Cardiac muscle cell (in vitro differentiated cells and primary cell): Measurements from ENCODE around the gene ARMC8. TPM values are rescaled to one million over a fixed set of nuclear protein-coding genes. Genes with fewer than 3 reads are reported as not detected.

Experiments used
- DNase-seq, 2 donors: peaks; one replicate each; pipeline versions ENCODE4 v3.0.0 to v3.0.0-alpha.2; 2010 to 2017; ENCODE audit warnings: low read depth in 1 of 2, low spot score in 1 of 2
- H3K27ac ChIP-seq: fragments of 200-600 bp; sonication (generic); 2 replicates; pipeline ENCODE4 v1.5.1; 2016
- H3K27me3 ChIP-seq: fragments of 200-600 bp; sonication (generic); 2 replicates; pipeline ENCODE4 v1.6.0; 2016; ENCODE audit warnings: control low read depth
- H3K36me3 ChIP-seq: fragments of 200-600 bp; sonication (generic); 2 replicates; pipeline ENCODE4 v1.5.1; 2016; ENCODE audit warnings: control low read depth
- H3K4me1 ChIP-seq: fragments of 200-600 bp; sonication (generic); 2 replicates; pipeline ENCODE4 v1.8.1; 2017; ENCODE audit warnings: low read depth, mild to moderate bottlenecking, mixed run types
- H3K4me3 ChIP-seq: fragments of 200-600 bp; sonication (generic); 2 replicates; pipeline ENCODE4 v1.5.1; 2016; ENCODE audit warnings: mild to moderate bottlenecking
- H3K9me3 ChIP-seq: fragments of 200-600 bp; sonication (generic); 2 replicates; pipeline ENCODE4 v1.5.1; 2017; ENCODE audit warnings: low read depth, mild to moderate bottlenecking, control low read depth
- polyA plus RNA-seq: library from polyadenylated mRNA; unstranded; fragments of >200 nt; fragmentation: Nextera tagmentation; extraction: Ambion mirVana; gene quantifications from 2 replicates; pipeline ENCODE4 v1.2.1, GENCODE V29; 2016
- total RNA-seq: library from RNA; depleted of rRNA; stranded (reverse); fragments of >200 nt; gene quantifications from 2 replicates; pipeline ENCODE4 v1.2.3, GENCODE V29; 2016
- TF ChIP-seq, protein P1 (sequence below): IDR thresholded peaks from 2 replicates; pipeline ENCODE4 v1.5.1; 2012; ENCODE audit warnings: low read depth, mild to moderate bottlenecking, low read length

Gene ARMC8
- total and polyA plus RNA-seq, 2 experiments from 2014 or later = 33.9 to 34.5 TPM

GRCh38 chr3:138206196-138206595 is 19.1 kb downstream of the ARMC8 start:
- Histone ChIP-seq H3K4me3 (no peak overlapping the region), H3K9me3 (no peaks in the 10 kb centered on the region), H3K36me3 (no peaks in the 10 kb centered on the region), H3K4me1 (peaks cover 8% of the 10 kb centered on the region), H3K27ac (no peak overlapping the region), H3K27me3 (no peaks in the 10 kb centered on the region)
- TF ChIP-seq, protein P1, sequence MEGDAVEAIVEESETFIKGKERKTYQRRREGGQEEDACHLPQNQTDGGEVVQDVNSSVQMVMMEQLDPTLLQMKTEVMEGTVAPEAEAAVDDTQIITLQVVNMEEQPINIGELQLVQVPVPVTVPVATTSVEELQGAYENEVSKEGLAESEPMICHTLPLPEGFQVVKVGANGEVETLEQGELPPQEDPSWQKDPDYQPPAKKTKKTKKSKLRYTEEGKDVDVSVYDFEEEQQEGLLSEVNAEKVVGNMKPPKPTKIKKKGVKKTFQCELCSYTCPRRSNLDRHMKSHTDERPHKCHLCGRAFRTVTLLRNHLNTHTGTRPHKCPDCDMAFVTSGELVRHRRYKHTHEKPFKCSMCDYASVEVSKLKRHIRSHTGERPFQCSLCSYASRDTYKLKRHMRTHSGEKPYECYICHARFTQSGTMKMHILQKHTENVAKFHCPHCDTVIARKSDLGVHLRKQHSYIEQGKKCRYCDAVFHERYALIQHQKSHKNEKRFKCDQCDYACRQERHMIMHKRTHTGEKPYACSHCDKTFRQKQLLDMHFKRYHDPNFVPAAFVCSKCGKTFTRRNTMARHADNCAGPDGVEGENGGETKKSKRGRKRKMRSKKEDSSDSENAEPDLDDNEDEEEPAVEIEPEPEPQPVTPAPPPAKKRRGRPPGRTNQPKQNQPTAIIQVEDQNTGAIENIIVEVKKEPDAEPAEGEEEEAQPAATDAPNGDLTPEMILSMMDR = no peak
- DNase-seq = no peak

GRCh38 chr3:138210528-138210927 is 23.4 kb downstream of the ARMC8 start:
- Histone ChIP-seq H3K27me3 (no peaks in the 10 kb centered on the region), H3K4me1 (no peaks in the 10 kb centered on the region), H3K9me3 (no peaks in the 10 kb centered on the region), H3K36me3 (no peaks in the 10 kb centered on the region), H3K27ac (no peak overlapping the region), H3K4me3 (no peak overlapping the region)
- DNase-seq = no peak
- TF ChIP-seq, protein P1 = no peak

DNA sequence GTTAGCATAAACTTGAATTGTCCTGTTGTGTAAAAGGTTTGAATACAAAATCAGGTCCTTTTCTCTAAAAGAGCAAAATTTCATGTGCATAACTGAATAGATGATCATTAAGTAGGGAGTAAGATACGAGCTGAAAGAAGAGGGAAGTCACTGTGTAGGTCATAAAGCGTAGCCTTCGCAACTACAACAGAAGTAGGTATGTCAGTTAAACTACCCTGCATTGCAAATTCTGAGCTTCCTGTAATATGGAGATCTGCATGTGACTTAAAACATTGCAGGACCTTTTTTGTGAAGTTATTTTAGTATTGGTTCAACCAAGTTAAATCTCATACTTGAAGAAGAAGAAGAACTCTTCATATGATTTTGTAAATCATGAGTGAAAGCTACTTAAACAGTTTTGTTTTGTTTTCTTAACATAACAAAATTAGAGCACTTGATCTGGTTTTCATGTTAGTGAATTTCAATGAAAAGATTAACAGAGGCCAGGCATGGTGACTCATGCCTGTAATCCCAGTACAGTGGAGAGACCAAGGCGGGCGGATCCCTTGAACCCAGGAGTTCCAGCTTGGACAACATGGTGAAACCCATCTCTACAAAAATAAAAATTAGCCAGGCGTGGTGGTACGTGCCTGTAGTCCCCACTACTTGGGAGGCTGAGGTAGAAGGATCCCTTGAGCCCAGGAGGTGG is 26.4 kb downstream of the ARMC8 start:
- no peak overlapping the region for H3K4me3 ChIP-seq
- no peaks in the 10 kb centered on the region for H3K4me1 ChIP-seq
- no peak for DNase-seq
- H3K36me3 ChIP-seq = no peaks in the 10 kb centered on the region
- TF ChIP-seq, protein P1 = no peak
- no peaks in the 10 kb centered on the region for H3K27me3 ChIP-seq
- H3K27ac ChIP-seq = no peak overlapping the region
- no peaks in the 10 kb centered on the region for H3K9me3 ChIP-seq

- Histone ChIP-seq H3K4me1 (no peaks in the 10 kb centered on the region), H3K36me3 (peaks cover 12% of the 10 kb centered on the region), H3K27me3 (no peaks in the 10 kb centered on the region), H3K27ac (no peak overlapping the region), H3K4me3 (no peak overlapping the region), H3K9me3 (no peaks in the 10 kb centered on the region)
- DNase-seq = no peak
- TF ChIP-seq, protein P1 = no peak
These were observed 32.2 kb downstream of the ARMC8 start for GRCh38 chr3:138219255-138219654.

GRCh38 chr3:138220242-138220641 is 33.1 kb downstream of the ARMC8 start:
- no peak for DNase-seq
- Histone ChIP-seq H3K27ac (no peak overlapping the region), H3K27me3 (no peaks in the 10 kb centered on the region), H3K9me3 (no peaks in the 10 kb centered on the region), H3K36me3 (peaks cover 20% of the 10 kb centered on the region), H3K4me1 (no peaks in the 10 kb centered on the region), H3K4me3 (no peak overlapping the region)
- TF ChIP-seq, protein P1 = no peak

- Histone ChIP-seq H3K4me1 (no peaks in the 10 kb centered on the region), H3K27ac (no peak overlapping the region)
These were observed 33.7 kb downstream of the ARMC8 start for GRCh38 chr3:138220788-138221187.

More at GRCh38 chr3:138220788-138221187, 33.7 kb downstream of the ARMC8 start:
- Histone ChIP-seq H3K4me3 (no peak overlapping the region), H3K27me3 (no peaks in the 10 kb centered on the region), H3K9me3 (no peaks in the 10 kb centered on the region), H3K36me3 (peaks cover 25% of the 10 kb centered on the region)
- TF ChIP-seq, protein P1 = no peak
- DNase-seq = no peak
